LNCaP clone FGC (cell line): ENCODE measurements around the gene NOP53.

ENCODE experiments used
- DNase-seq: peaks from one replicate; pipeline ENCODE4 v3.0.0-alpha.2; 2011; ENCODE audit warnings: low read depth
- H3K4me3 ChIP-seq: 2 replicates; pipeline ENCODE4 v1.5.1; 2011; ENCODE audit warnings: mild to moderate bottlenecking, low read depth, low read length, control low read depth
- TF ChIP-seq, protein P1 (sequence below): IDR thresholded peaks from 2 replicates; pipeline ENCODE4 v1.5.1; 2012; ENCODE audit warnings: mild to moderate bottlenecking; ENCODE audit not compliant: control insufficient read depth, insufficient read depth; ENCODE audit errors: extremely low read depth

Gene NOP53

DNA sequence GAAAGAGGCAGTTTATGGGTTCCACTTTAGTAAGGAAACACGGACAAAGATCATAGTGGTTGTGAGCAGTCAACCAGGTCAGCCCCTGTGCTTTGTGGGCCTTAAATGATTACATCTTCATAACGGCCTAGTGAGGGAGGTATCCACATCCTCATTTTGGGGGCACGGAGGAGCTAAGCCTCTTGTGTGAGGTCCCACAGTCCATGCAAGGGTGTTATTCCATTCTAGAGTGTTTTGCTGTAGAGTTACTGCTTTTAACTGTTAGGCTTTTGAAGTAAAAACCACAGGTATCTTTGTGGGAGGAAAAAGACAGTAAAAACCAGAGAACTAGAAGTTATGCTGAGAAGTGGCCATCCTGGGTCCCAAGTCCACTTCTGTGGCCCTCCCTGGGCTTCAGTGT, 4.0 kb downstream of the NOP53 start:
- no peak overlapping the region for H3K4me3 ChIP-seq
- DNase-seq = no peak
- TF ChIP-seq, protein P1, sequence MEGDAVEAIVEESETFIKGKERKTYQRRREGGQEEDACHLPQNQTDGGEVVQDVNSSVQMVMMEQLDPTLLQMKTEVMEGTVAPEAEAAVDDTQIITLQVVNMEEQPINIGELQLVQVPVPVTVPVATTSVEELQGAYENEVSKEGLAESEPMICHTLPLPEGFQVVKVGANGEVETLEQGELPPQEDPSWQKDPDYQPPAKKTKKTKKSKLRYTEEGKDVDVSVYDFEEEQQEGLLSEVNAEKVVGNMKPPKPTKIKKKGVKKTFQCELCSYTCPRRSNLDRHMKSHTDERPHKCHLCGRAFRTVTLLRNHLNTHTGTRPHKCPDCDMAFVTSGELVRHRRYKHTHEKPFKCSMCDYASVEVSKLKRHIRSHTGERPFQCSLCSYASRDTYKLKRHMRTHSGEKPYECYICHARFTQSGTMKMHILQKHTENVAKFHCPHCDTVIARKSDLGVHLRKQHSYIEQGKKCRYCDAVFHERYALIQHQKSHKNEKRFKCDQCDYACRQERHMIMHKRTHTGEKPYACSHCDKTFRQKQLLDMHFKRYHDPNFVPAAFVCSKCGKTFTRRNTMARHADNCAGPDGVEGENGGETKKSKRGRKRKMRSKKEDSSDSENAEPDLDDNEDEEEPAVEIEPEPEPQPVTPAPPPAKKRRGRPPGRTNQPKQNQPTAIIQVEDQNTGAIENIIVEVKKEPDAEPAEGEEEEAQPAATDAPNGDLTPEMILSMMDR = no peak

DNA sequence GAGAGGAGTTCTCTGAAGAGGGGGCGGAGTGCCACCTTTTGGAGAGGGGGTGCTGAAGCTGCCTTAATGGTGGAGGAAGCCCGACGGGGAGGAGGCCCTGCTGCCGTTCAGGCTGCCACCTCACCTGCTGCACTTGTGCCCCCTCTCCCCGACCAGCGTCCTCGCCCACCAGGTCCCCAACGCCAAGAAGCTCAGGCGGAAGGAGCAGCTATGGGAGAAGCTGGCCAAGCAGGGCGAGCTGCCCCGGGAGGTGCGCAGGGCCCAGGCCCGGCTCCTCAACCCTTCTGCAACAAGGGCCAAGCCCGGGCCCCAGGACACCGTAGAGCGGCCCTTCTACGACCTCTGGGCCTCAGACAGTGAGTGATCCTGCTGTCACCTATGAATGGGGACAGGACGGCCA, 5.4 kb downstream of the NOP53 start:
- DNase-seq = no peak
- TF ChIP-seq, protein P1 = no peak
- H3K4me3 ChIP-seq = no peak overlapping the region

DNA sequence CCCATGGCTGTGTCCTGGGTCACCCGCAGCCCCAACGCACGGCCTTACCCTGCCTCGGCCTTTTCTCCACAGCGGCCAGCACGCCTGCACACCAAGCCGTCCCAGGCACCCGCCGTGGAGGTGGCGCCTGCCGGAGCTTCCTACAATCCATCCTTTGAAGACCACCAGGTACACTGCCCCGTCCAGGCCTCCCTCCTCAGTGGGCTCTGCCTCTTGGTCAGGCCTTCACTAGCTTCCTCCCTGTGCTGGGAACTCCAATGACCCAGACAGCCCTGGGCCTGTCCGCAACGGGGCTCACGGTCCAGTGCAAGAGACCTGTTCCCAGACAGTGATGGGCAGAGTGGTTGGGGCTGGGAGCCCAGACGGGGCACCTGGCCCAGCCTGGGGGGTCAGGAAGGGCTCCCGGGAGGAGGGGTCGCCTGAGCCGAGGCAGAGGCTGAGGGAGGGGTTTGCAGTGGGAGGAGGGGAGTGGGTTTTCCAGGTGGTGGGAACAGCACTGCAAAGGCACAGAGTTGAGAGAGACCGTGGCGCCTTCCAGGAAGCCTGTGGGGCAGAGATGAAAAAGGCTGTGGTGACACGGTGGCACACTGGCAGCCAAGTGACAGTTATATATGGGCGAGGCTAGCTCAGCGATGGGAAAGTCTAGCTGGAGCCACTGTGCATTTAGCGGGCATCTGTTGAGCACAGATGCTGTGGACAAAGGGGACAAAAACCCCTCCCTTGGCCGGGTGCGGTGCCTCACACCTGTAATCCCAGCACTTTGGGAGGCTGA, 7.3 kb downstream of the NOP53 start:
- no peak for DNase-seq
- no peak overlapping the region for H3K4me3 ChIP-seq
- TF ChIP-seq, protein P1 = no peak

DNA sequence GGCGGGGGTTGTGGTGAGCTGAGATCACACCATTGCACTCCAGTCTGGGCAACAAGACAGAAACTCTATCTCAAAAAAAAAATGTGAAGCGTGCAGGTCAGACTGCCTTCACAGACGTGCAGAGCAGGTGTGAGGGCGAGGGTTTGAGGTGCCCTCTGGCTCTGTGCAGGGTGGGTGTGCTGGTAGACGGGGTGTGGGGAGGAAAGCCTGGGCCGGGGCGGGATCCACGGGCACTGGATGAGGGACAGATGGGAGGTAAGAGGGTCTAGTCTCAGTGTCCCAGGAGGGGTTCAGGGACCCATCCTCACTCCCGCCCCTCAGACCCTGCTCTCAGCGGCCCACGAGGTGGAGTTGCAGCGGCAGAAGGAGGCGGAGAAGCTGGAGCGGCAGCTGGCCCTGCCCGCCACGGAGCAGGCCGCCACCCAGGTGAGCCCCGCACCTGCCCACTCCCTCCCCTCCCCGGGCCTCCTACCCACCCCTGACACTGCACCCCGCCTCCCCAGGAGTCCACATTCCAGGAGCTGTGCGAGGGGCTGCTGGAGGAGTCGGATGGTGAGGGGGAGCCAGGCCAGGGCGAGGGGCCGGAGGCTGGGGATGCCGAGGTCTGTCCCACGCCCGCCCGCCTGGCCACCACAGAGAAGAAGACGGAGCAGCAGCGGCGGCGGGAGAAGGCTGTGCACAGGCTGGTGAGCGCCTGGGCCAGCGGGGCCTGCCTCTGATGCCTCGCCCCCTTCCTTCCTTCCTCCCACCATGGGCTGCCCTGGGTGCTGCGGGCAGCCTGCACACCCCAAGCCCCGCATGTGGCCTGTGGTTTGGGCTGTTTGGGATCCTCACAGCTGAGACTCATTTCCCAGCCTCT, 9.1 kb downstream of the NOP53 start:
- DNase-seq = no peak
- TF ChIP-seq, protein P1 = no peak
- no peak overlapping the region for H3K4me3 ChIP-seq

DNA sequence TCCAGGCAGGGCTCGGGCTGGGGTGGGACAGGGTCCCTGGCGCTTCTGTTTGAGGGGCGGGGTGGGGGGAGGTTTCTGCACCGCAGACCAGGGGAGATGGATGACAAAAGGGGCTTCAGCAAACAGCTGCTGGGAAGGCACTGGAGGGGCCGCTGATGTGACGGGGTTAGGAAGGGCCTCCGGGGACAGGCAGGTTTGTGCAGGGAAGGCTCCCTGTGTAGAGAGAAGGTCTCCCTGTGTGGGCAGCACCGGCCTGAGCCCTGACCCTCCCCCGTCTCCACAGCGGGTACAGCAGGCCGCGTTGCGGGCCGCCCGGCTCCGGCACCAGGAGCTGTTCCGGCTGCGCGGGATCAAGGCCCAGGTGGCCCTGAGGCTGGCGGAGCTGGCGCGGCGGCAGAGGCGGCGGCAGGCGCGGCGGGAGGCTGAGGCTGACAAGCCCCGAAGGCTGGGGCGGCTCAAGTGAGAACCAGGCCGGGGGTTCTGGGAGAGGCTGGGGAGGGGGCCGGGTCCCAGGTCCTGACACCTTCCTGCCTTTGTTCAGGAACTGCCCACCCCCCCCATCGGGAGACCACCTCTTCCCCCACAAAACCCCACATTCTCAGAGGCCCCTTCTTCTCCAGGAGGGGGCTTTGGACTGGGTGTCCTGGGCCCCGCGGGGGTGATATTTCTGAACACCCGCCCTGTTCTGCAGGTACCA, 9.9 kb downstream of the NOP53 start:
- no peak overlapping the region for H3K4me3 ChIP-seq
- DNase-seq = no peak
- TF ChIP-seq, protein P1 = no peak

DNA sequence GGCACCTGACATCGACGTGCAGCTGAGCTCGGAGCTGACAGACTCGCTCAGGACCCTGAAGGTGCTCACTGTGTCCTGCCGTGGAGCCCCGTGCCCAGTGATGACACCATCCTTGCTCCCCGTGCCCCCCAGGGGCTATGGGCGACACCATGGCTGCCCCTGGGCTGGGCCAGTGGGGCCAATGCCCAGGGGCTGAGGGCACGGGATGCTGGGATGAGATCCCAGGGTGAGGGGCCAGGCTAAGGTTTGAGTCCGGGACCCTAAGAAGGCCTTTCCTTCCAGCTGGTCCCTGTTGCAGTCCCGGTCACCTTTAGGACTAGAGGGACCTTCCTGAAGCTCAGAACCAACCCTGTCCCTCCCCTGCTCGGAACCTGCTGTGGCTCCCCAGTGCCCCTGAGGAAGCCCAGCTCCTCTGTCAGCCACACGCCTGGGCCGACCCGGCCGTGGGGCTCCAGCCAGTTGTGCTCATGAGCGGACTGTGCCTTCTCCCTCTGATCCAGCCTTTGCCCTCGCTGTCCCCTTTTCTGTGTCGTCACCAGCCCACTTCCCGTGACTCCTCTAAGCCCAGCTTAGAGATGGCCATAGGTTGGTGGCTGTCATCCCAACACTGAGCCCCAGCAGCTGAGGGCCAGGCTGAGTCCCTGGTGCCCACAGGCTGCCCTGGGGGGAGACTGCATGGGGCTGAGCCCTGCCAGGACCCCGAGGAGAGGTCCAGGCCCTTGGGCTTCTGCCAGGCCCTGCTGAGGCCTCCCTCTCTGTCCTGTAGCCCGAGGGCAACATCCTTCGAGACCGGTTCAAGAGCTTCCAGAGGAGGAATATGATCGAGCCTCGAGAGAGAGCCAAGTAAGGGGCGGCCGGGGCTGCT, 10.6 kb downstream of the NOP53 start:
- H3K4me3 ChIP-seq = no peak overlapping the region
- DNase-seq = no peak
- TF ChIP-seq, protein P1 = no peak
